ENCODE results near the gene PITHD1. TPM values are rescaled to one million over a fixed set of nuclear protein-coding genes. Genes with fewer than 3 reads are reported as not detected.
A peak's percentile ranks its signal among the peaks of the same experiment; 100 is the strongest.

The PITHD1 gene
- total and polyA plus RNA-seq, 12 donors: 25.3 to 71.7 (median 43.3) TPM

GRCh38 chr1:23817633-23818032, 39.4 kb downstream of the PITHD1 start:
- H3K4me1 ChIP-seq: no peaks in the 10 kb centered on the region
- intact Hi-C loops (cut with DNase I): loop anchor here in 4 of 10 donors (10.0 kb wide), 3 partner anchors 47 to 97 kb away; partner anchors contain the start of genes FUCA1 (in 3 of the 4) and CNR2 (in 1 of the 4)
- WGBS, 2 donors: 91 to 92% methylated on average over 3 of the region's 3 CpGs
- H3K4me3 ChIP-seq: no peak overlapping the region
- ATAC-seq (no peak), DNase-seq (no peak)
- H3K27ac ChIP-seq: no peak overlapping the region
- H3K27me3 ChIP-seq: no peaks in the 10 kb centered on the region
- H3K9me3 ChIP-seq: no peaks in the 10 kb centered on the region
- H3K36me3 ChIP-seq: peaks cover 0 to 79% (median 47%) of the 10 kb centered on the region in 9 donors
- TF ChIP-seq, protein P1, sequence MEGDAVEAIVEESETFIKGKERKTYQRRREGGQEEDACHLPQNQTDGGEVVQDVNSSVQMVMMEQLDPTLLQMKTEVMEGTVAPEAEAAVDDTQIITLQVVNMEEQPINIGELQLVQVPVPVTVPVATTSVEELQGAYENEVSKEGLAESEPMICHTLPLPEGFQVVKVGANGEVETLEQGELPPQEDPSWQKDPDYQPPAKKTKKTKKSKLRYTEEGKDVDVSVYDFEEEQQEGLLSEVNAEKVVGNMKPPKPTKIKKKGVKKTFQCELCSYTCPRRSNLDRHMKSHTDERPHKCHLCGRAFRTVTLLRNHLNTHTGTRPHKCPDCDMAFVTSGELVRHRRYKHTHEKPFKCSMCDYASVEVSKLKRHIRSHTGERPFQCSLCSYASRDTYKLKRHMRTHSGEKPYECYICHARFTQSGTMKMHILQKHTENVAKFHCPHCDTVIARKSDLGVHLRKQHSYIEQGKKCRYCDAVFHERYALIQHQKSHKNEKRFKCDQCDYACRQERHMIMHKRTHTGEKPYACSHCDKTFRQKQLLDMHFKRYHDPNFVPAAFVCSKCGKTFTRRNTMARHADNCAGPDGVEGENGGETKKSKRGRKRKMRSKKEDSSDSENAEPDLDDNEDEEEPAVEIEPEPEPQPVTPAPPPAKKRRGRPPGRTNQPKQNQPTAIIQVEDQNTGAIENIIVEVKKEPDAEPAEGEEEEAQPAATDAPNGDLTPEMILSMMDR (IDR thresholded peaks at IDR 0.05): no peak

DNA sequence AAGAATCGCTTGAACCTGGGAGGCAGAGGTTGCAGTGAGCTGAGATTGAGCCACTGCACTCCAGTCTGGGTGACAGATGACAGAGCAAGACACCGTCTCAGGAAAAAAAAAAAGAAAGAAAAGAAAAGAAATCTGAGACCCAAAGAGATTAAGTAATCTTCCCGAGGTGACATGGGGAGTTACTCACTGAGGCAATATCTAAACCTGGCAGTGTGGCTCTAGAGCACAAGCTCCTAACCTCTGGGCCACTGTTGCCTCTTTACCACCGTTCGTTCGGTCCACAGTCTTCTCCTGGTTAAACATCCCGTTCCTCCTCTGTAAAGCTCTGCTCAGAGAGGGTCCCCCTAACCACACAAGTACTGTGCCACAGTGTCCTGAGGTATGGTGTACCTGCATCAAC, 45.5 kb downstream of the PITHD1 start:
- ATAC-seq: no peak
- Histone ChIP-seq H3K9me3 (no peaks in the 10 kb centered on the region), H3K27me3 (no peaks in the 10 kb centered on the region)

DNA sequence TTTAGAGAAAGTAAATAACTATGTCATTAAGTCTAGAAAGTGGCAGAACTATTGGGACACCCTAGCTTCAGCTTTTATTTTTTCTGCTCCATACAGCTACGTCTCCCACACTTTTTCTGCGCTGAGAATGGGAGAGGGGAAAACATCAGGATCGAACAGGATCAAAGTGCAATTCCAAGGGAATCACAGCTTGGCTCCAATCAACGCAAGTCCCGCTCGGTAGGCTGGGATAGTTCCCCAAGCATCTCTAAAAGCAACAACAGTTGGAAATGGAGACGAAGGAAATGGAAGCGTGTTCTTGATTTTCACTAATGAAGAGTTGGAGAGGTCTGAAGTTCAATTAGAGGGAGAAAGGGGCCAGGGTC, 46.5 kb downstream of the PITHD1 start:
- peaks cover 0 to 8% (median 0%) of the 10 kb centered on the region in 9 donors for H3K36me3 ChIP-seq
- no peaks in the 10 kb centered on the region for H3K9me3 ChIP-seq
- TF ChIP-seq, protein P1 (IDR thresholded peaks at IDR 0.05): no peak
- peak overlapping the region; percentile 87 to 99 (median 96) for H3K27ac ChIP-seq
- 1 to 3% methylated on average over 8 of the region's 8 CpGs for WGBS, 2 donors
- peak overlapping the region; percentile 74 to 99 (median 92) for H3K4me3 ChIP-seq
- intact Hi-C loops (cut with DNase I): loop anchor here in 3 of 10 donors (5.0 to 10.0 kb wide), 2 partner anchors 43 to 200 kb away; partner anchors contain the start of gene FUCA1 (in 2 of the 3)
- no peak for DNase-seq
- peak in 1 of 8 donors; percentile 4 for ATAC-seq
- H3K27me3 ChIP-seq: no peaks in the 10 kb centered on the region
- peaks cover 2 to 22% (median 14%) of the 10 kb centered on the region in 9 donors for H3K4me1 ChIP-seq

More for the DNA sequence above, 45.5 kb downstream of the PITHD1 start:
- TF ChIP-seq, protein P1 (IDR thresholded peaks at IDR 0.05): no peak
- Histone ChIP-seq H3K27ac (peak overlapping the region in 1 of 10 donors; percentile 98), H3K4me3 (peak overlapping the region in 2 of 10 donors; percentile 84 to 89), H3K4me1 (peaks cover 2 to 22% (median 14%) of the 10 kb centered on the region in 9 donors), H3K36me3 (peaks cover 0 to 17% (median 0%) of the 10 kb centered on the region in 9 donors)
- 80 to 81% methylated on average over 7 of the region's 7 CpGs for WGBS, 2 donors
- intact Hi-C loops (cut with DNase I): loop anchor here in 2 of 10 donors (5.0 to 10.0 kb wide), 2 partner anchors 44 to 201 kb away; partner anchors contain the start of gene FUCA1 (in 1 of the 2)
- DNase-seq: no peak

GRCh38 chr1:23825076-23825761, 47.0 kb downstream of the PITHD1 start, which contains the start of gene HMGCL:
Gene HMGCL, minus strand, starts transcription at chr1:23825429. Its CDS starts 14 bp downstream, at chr1:23825415.
- ATAC-seq: peak; percentile 98 to 100 (median 99)
- 1% methylated on average over 41 to 42 of the region's 42 CpGs for WGBS, 2 donors
- peak; percentile 90 to 93 for DNase-seq
- peak within 1 kb of the TSS; percentile 87 to 99 (median 96) for H3K27ac ChIP-seq
- H3K4me1 ChIP-seq: peaks cover 2 to 22% (median 14%) of the 10 kb centered on the region in 9 donors
- peak within 1 kb of the TSS; percentile 74 to 99 (median 92) for H3K4me3 ChIP-seq
- no peaks in the 10 kb centered on the region for H3K9me3 ChIP-seq
- intact Hi-C loops (cut with DNase I): loop anchor here in 2 of 10 donors (5.0 to 10.0 kb wide), 2 partner anchors 42 to 200 kb away; partner anchors contain the start of gene FUCA1 (in 1 of the 2)
- TF ChIP-seq, protein P1 (IDR thresholded peaks at IDR 0.05): no peak
- H3K27me3 ChIP-seq: no peaks in the 10 kb centered on the region
- peaks cover 0 to 3% (median 0%) of the 10 kb centered on the region in 9 donors for H3K36me3 ChIP-seq
